ENCODE measurements around the gene FBLN7. TPM values are rescaled to one million over a fixed set of nuclear protein-coding genes. Genes with fewer than 3 reads are reported as not detected.

Gene FBLN7
- polyA plus RNA-seq, 1 experiment, result 3.7 TPM

DNA sequence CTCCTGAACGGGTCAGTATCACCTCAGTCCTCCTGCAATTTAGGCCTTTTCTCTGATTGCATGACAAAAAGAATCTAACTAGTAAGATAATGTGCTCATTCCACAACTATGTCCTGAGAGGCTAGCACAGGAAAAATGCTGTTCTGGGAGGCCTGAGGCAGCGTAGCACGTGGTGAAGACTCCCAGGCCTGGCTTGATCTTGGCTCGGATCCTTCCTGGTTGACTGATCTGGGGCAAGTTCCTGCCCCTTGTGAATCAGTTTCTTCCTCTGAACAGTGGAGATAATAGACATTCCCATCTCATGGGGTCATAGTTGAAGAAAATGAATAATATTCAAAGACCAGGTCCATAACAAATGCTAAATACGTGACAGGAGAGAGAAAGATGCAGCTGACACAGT is 12.3 kb downstream of the FBLN7 start:
- Histone ChIP-seq H3K36me3 (ENCODE audit: control insufficient read depth, insufficient read depth, low read length) (no peaks in the 10 kb centered on the region), H3K27me3 (ENCODE audit: control insufficient read depth, insufficient read depth, low read length) (no peaks in the 10 kb centered on the region), H3K4me3 (ENCODE audit: low read depth, low read length) (no peak overlapping the region)
- POLR2A ChIA-PET, result interaction anchor here (0.6 kb wide), 1 partner anchor 12 kb away, joined by 6 read pairs; no protein-coding TSS in a partner anchor
- peak; percentile 94 for DNase-seq (ENCODE audit: low read depth)
- CTCF ChIA-PET, result no interaction called here
- TF ChIP-seq, protein P1, sequence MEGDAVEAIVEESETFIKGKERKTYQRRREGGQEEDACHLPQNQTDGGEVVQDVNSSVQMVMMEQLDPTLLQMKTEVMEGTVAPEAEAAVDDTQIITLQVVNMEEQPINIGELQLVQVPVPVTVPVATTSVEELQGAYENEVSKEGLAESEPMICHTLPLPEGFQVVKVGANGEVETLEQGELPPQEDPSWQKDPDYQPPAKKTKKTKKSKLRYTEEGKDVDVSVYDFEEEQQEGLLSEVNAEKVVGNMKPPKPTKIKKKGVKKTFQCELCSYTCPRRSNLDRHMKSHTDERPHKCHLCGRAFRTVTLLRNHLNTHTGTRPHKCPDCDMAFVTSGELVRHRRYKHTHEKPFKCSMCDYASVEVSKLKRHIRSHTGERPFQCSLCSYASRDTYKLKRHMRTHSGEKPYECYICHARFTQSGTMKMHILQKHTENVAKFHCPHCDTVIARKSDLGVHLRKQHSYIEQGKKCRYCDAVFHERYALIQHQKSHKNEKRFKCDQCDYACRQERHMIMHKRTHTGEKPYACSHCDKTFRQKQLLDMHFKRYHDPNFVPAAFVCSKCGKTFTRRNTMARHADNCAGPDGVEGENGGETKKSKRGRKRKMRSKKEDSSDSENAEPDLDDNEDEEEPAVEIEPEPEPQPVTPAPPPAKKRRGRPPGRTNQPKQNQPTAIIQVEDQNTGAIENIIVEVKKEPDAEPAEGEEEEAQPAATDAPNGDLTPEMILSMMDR (IDR thresholded peaks at IDR 0.05; ENCODE audit: insufficient read depth, low read depth, low read length), result no peak

DNA sequence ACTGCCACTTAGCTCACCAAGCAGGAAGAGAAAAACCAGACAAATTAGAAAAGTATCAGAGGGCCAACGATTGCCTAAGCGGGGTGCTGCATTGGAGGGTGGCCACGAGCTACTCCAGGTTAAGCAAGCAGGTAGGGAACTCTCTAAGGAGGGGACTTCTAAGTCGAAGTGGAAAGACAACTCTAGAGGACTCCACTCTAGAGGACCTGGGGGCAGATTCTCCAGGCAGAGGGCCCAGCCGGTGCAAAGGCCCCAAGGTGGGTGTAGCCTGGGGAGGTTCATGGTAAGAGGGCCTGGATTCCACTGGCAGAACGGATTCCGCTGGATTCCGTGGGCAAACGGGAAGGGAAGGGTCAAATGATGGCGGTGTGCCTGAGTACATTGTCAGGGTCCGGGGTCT is 12.7 kb downstream of the FBLN7 start:
- ChIA-PET CTCF (no interaction called here), POLR2A (interaction anchor here (0.6 kb wide), 1 partner anchor 12 kb away, joined by 6 read pairs; no protein-coding TSS in a partner anchor)
- no peak for DNase-seq (ENCODE audit: low read depth)
- TF ChIP-seq, protein P1 (IDR thresholded peaks at IDR 0.05; ENCODE audit: insufficient read depth, low read depth, low read length), result no peak
- Histone ChIP-seq H3K36me3 (ENCODE audit: control insufficient read depth, insufficient read depth, low read length) (no peaks in the 10 kb centered on the region; the same call in 1 of the 2 replicates), H3K27me3 (ENCODE audit: control insufficient read depth, insufficient read depth, low read length) (no peaks in the 10 kb centered on the region), H3K4me3 (ENCODE audit: low read depth, low read length) (no peak overlapping the region)

DNA sequence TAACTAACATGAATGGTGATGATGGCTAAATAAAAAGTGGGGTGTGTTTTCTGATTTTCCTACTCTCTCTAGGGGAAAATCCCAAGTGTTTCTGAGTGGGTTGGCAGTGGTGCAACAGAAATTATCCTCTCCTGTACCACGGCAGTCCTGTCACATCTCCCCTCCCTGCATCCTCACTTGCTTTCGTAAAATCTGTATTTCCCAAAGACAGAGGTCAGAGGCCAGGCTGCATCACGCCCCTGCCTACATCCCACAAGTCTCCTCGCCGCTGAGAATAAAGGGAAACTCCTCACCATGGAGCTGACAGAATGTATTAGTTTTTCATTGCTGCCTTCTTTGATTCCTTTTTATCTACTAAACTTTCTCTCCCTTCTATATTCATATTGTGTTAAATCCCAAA is 13.1 kb downstream of the FBLN7 start:
- TF ChIP-seq, protein P1 (IDR thresholded peaks at IDR 0.05; ENCODE audit: insufficient read depth, low read depth, low read length), result no peak
- H3K4me3 ChIP-seq (ENCODE audit: low read depth, low read length), result no peak overlapping the region
- H3K27me3 ChIP-seq (ENCODE audit: control insufficient read depth, insufficient read depth, low read length), result no peaks in the 10 kb centered on the region
- ChIA-PET POLR2A (interaction anchor here (0.6 kb wide), 1 partner anchor 13 kb away, joined by 6 read pairs; no protein-coding TSS in a partner anchor), CTCF (no interaction called here)
- no peaks in the 10 kb centered on the region; the same call in 1 of the 2 replicates for H3K36me3 ChIP-seq (ENCODE audit: control insufficient read depth, insufficient read depth, low read length)
- no peak for DNase-seq (ENCODE audit: low read depth)

DNA sequence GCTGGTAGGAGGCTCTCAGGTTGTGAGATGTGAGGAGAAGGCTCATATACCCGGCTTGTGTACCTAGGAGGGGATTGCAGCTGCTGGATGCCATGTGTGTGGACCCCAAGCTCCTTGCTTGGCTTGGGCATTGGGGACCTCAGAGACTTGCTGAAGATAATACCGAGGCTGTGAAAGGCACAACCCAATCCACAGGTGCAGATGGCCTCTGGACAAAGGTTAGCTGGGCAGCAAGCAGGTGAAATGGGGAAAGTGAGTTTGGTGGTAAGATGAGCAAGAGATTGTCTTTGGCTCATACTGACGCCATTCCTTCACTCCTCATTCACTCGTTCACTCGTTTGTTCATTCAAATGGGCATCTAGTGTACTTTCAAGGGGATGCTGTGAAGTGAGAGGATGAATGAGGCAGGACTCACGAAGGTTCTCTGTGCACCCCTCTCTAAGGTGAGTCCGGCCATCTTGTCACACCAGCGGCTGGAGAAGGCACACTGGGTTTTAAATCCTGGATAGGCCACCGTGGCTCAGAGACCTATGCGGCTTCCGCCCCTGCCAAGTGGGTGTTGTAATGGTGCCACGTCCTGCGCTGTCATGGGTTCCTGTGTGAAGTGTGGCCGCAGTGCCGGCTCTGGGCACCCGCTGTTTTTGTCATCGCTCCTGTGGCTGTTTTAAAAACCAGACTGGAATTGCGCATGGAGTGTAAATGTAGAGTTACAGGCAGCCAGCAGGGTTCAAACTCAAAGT is 13.7 kb downstream of the FBLN7 start:
- no peaks in the 10 kb centered on the region; the same call in 1 of the 2 replicates for H3K36me3 ChIP-seq (ENCODE audit: control insufficient read depth, insufficient read depth, low read length)
- ChIA-PET POLR2A (no interaction called here), CTCF (no interaction called here)
- H3K27me3 ChIP-seq (ENCODE audit: control insufficient read depth, insufficient read depth, low read length), result no peaks in the 10 kb centered on the region
- H3K4me3 ChIP-seq (ENCODE audit: low read depth, low read length), result no peak overlapping the region
- DNase-seq (ENCODE audit: low read depth), result no peak
- TF ChIP-seq, protein P1 (IDR thresholded peaks at IDR 0.05; ENCODE audit: insufficient read depth, low read depth, low read length), result no peak

DNA sequence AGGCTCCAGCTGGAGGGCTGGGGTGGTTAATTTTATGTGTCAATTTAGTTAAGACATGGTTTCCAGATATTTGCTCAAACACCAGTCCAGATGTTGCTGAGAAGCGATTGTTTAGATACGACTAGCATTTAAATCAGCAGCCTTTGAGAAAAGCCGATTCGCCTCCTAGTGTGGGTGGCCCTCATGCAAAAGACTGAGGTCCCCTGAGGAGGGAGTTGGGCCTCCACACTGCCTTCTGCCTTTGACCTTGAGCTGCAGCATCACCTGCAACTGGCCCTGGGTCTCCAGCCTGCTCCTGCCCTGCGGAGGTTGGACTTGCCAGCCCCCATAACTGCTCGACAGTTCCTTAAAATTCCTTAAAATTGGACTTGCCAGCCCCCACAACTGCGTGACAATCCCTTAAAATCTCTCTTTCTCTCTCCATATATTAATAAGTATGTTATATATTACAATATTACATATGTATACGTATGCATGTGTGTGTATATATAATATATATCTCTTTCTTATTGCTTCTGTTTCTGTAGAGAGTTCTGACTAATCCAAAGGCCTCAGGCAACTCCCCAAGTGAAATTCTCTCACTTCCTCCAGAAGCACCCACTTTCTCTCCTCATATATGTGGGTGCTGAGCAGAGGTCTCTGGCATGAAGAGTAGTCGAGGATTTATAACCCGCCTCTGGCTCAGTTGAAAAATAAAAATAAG is 14.4 kb downstream of the FBLN7 start:
- TF ChIP-seq, protein P1 (IDR thresholded peaks at IDR 0.05; ENCODE audit: insufficient read depth, low read depth, low read length), result no peak
- H3K27me3 ChIP-seq (ENCODE audit: control insufficient read depth, insufficient read depth, low read length), result no peaks in the 10 kb centered on the region
- CTCF ChIA-PET, result no interaction called here
- H3K36me3 ChIP-seq (ENCODE audit: control insufficient read depth, insufficient read depth, low read length), result no peaks in the 10 kb centered on the region; the same call in 1 of the 2 replicates
- H3K4me3 ChIP-seq (ENCODE audit: low read depth, low read length), result no peak overlapping the region
- DNase-seq (ENCODE audit: low read depth), result no peak
- POLR2A ChIA-PET, result interaction anchor here (0.7 kb wide), 1 partner anchor 15 kb away, joined by 3 read pairs; the partner anchor contains the start of gene FBLN7
